HUDEP-2 (cell line): ENCODE measurements around the gene CMTM5.
"Not testable (repeated sequence)": the region's sequence is repeated elsewhere in the genome, so short reads cannot be mapped to it uniquely, and the experiment has no call there.

Experiments
- DNase-seq, 76 experiments: peaks; one replicate each; lab custom pipeline; 2025; ENCODE audit not compliant: unreplicated experiment in 76 of 76; lab: John Stamatoyannopoulos, UW

The CMTM5 gene

GRCh38 chr14:23411563-23412525 lies 35.0 kb downstream of the CMTM5 start:
- no peak for DNase-seq

- no peak for DNase-seq
Observed at GRCh38 chr14:23413681-23414080, 36.8 kb downstream of the CMTM5 start.

- DNase-seq, result no peak
Observed at GRCh38 chr14:23414254-23414653, 37.4 kb downstream of the CMTM5 start.

- no peak for DNase-seq
Observed at GRCh38 chr14:23414906-23415820, 38.3 kb downstream of the CMTM5 start.

GRCh38 chr14:23415821-23416778 lies 39.3 kb downstream of the CMTM5 start:
- no peak for DNase-seq

GRCh38 chr14:23416801-23417200 lies 40.0 kb downstream of the CMTM5 start:
- no peak for DNase-seq

GRCh38 chr14:23417269-23417668 lies 40.4 kb downstream of the CMTM5 start:
- not testable (repeated sequence) for DNase-seq

- DNase-seq, result no peak
Observed at GRCh38 chr14:23418021-23418420, 41.2 kb downstream of the CMTM5 start.

GRCh38 chr14:23419646-23420045 lies 42.8 kb downstream of the CMTM5 start:
- DNase-seq, result not testable (repeated sequence)

- no peak for DNase-seq
Observed at GRCh38 chr14:23421594-23421993, 44.7 kb downstream of the CMTM5 start.

GRCh38 chr14:23423657-23424056 lies 46.8 kb downstream of the CMTM5 start:
- no peak for DNase-seq

- DNase-seq, result no peak
Observed at GRCh38 chr14:23425169-23425568, 48.3 kb downstream of the CMTM5 start.

- DNase-seq, result not testable (repeated sequence)
Observed at GRCh38 chr14:23425798-23426197, 49.0 kb downstream of the CMTM5 start.

GRCh38 chr14:23428686-23429495 lies 52.0 kb downstream of the CMTM5 start:
- no peak for DNase-seq
